GM19025 (cell line): ENCODE results near the gene FAM227A.

Source experiments
- ATAC-seq: cut with Tn5 transposase; IDR thresholded peaks from one replicate; pipeline ENCODE4 v1.9.1; 2021; ENCODE audit warnings: mild to moderate bottlenecking, low read depth, moderate library complexity; ENCODE audit not compliant: unreplicated experiment

The FAM227A gene

GRCh38 chr22:38656256-38657044, at the start of gene FAM227A, which contains the start of gene CBY1:
Gene FAM227A (minus strand): TSS chr22:38656392. CDS start chr22:38650168, 6,224 bp downstream.
Gene CBY1 (plus strand): TSS chr22:38656638. CDS start chr22:38668055, 11,417 bp downstream.
- ATAC-seq: peak; percentile 64

GRCh38 chr22:38705235-38706100, 49.3 kb upstream of the FAM227A start, which contains the start of gene GTPBP1:
Gene GTPBP1 (plus strand): TSS chr22:38705944. CDS start chr22:38705956, 12 bp downstream.
- ATAC-seq: peak; percentile 67

GRCh38 chr22:38704654-38705234, 48.6 kb upstream of the FAM227A start:
- no peak for ATAC-seq

GRCh38 chr22:38700789-38701628, 44.8 kb upstream of the FAM227A start, which contains the start of gene JOSD1:
Gene JOSD1 (minus strand): TSS chr22:38700943. CDS start chr22:38699987, 956 bp downstream.
- peak; percentile 36 for ATAC-seq

GRCh38 chr22:38700270-38700788, 44.1 kb upstream of the FAM227A start:
- peak; percentile 23 for ATAC-seq

GRCh38 chr22:38699784-38700183, 43.6 kb upstream of the FAM227A start:
- no peak for ATAC-seq

GRCh38 chr22:38699143-38699542, 43.0 kb upstream of the FAM227A start:
- ATAC-seq: no peak

- no peak for ATAC-seq
Measured at GRCh38 chr22:38698407-38699094, 42.4 kb upstream of the FAM227A start.

GRCh38 chr22:38697425-38698089, 41.4 kb upstream of the FAM227A start:
- no peak for ATAC-seq

- ATAC-seq: no peak
Measured at GRCh38 chr22:38696606-38697424, 40.6 kb upstream of the FAM227A start.

- no peak for ATAC-seq
Measured at GRCh38 chr22:38694940-38695339, 38.7 kb upstream of the FAM227A start.

GRCh38 chr22:38694049-38694448, 37.9 kb upstream of the FAM227A start:
- no peak for ATAC-seq

- no peak for ATAC-seq
Measured at GRCh38 chr22:38689651-38690050, 33.5 kb upstream of the FAM227A start.

GRCh38 chr22:38685761-38686160, 29.6 kb upstream of the FAM227A start:
- no peak for ATAC-seq

GRCh38 chr22:38684895-38685294, 28.7 kb upstream of the FAM227A start:
- no peak for ATAC-seq

GRCh38 chr22:38681582-38682335, 25.6 kb upstream of the FAM227A start, which contains the start of gene TOMM22:
Gene TOMM22 (plus strand): TSS chr22:38681957. CDS start chr22:38681979, 22 bp downstream.
- ATAC-seq: peak; percentile 96

GRCh38 chr22:38675833-38676232, 19.6 kb upstream of the FAM227A start:
- no peak for ATAC-seq
